SK-N-SH treated with all-trans-retinoic acid at 6 μM for 48 hours (cell line): Measurements from ENCODE around the gene EFEMP1.

Experiments
- ARNTL ChIP-seq: fragments of 450-650 bp; formaldehyde crosslinking; IDR thresholded peaks from 2 replicates; pipeline ENCODE4 v1.5.0; 2020; ENCODE audit warnings: low read depth, mild to moderate bottlenecking, moderate library complexity, borderline replicate concordance
- CSRNP3 ChIP-seq: fragments of 250-450 bp; sonication (Bioruptor Pico); IDR thresholded peaks from 2 replicates; pipeline ENCODE4 v1.5.1; 2021; ENCODE audit warnings: mild to moderate bottlenecking, moderate library complexity
- ISL1 ChIP-seq: fragments of 250-450 bp; sonication (Bioruptor Pico); IDR thresholded peaks from 2 replicates; pipeline ENCODE4 v2.1.2; 2022; ENCODE audit warnings: mild to moderate bottlenecking, moderate library complexity
- POU6F1 ChIP-seq: fragments of 250-450 bp; sonication (Bioruptor Pico); IDR thresholded peaks from 2 replicates; pipeline ENCODE4 v1.8.0; 2021; ENCODE audit warnings: low read depth, mild to moderate bottlenecking, moderate library complexity, borderline replicate concordance
- PPARA ChIP-seq: fragments of 250-450 bp; sonication (Bioruptor Pico); IDR thresholded peaks from 2 replicates; pipeline ENCODE4 v1.5.0; 2020; ENCODE audit warnings: mild to moderate bottlenecking, borderline replicate concordance
- RARB ChIP-seq: fragments of 250-450 bp; sonication (Bioruptor Pico); IDR thresholded peaks from 2 replicates; pipeline ENCODE4 v1.8.0; 2021; ENCODE audit warnings: mild to moderate bottlenecking, moderate library complexity
- TOX ChIP-seq: fragments of 250-450 bp; sonication (Bioruptor Pico); IDR thresholded peaks from 2 replicates; pipeline ENCODE4 v1.8.0; 2021; ENCODE audit warnings: mild to moderate bottlenecking, moderate library complexity, borderline replicate concordance
- TSHZ2 ChIP-seq: fragments of 250-450 bp; sonication (Bioruptor Pico); IDR thresholded peaks from 2 replicates; pipeline ENCODE4 v1.5.0; 2020; ENCODE audit warnings: mild to moderate bottlenecking, moderate library complexity
- ZC3H10 ChIP-seq: fragments of 250-450 bp; sonication (Bioruptor Pico); IDR thresholded peaks from 2 replicates; pipeline ENCODE4 v1.5.1; 2021; ENCODE audit warnings: mild to moderate bottlenecking, moderate library complexity
- ZFP3 ChIP-seq: fragments of 250-450 bp; sonication (Bioruptor Pico); IDR thresholded peaks from 2 replicates; pipeline ENCODE4 v1.5.0; 2020; ENCODE audit warnings: mild to moderate bottlenecking, moderate library complexity
- ZNF8 ChIP-seq: fragments of 450-650 bp; formaldehyde crosslinking; IDR thresholded peaks from 2 replicates; pipeline ENCODE4 v1.5.0; 2020; ENCODE audit warnings: mild to moderate bottlenecking, moderate library complexity

GRCh38 chr2:55917713-55918390 lies 5.7 kb downstream of the EFEMP1 start:
- no peak for TF ChIP-seq TSHZ2
- TF ChIP-seq ZFP3 (CRISPR knock-in tag): no peak
- TF ChIP-seq TOX (CRISPR knock-in tag): no peak
- no peak for TF ChIP-seq RARB (CRISPR knock-in tag)
- TF ChIP-seq POU6F1 (CRISPR knock-in tag): no peak
- TF ChIP-seq CSRNP3 (CRISPR knock-in tag): no peak
- TF ChIP-seq ZC3H10 (CRISPR knock-in tag): no peak
- TF ChIP-seq PPARA (CRISPR knock-in tag): no peak
- no peak for TF ChIP-seq ISL1 (CRISPR knock-in tag)
- TF ChIP-seq ARNTL (CRISPR knock-in tag): no peak
- no peak for TF ChIP-seq ZNF8 (CRISPR knock-in tag)
